Calu3 (cell line): ENCODE results near the gene LYPD8. TPM values are rescaled to one million over a fixed set of nuclear protein-coding genes. Genes with fewer than 3 reads are reported as not detected.

ENCODE experiments used
- BruUV-seq: library from RNA; stranded (reverse); fragments of 400-500 nt; replicated peaks from 2 replicates; lab custom pipeline; 2021; lab: Mats Ljungman, UMichigan
- CTCF ChIA-PET: fragments of 300-600 bp; sonication (Branson Sonifier 250); formaldehyde crosslinking; loops from one replicate; lab custom pipeline; 2022; ENCODE audit warnings: antibody characterized with exemption; lab: Charles Lee
- DNase-seq: peaks from one replicate; pipeline ENCODE4 v3.0.0; 2022
- H3K27ac Mint-ChIP-seq: one replicate; pipeline ENCODE4 v1.8.0; 2022; ENCODE audit warnings: mixed read lengths; ENCODE audit not compliant: unreplicated experiment
- H3K27me3 Mint-ChIP-seq: one replicate; pipeline ENCODE4 v1.8.0; 2022; ENCODE audit warnings: mixed read lengths; ENCODE audit not compliant: unreplicated experiment
- H3K36me3 Mint-ChIP-seq: one replicate; pipeline ENCODE4 v1.8.0; 2022; ENCODE audit warnings: mild to moderate bottlenecking, moderate library complexity, mixed read lengths; ENCODE audit not compliant: insufficient read depth, unreplicated experiment
- H3K4me1 Mint-ChIP-seq: one replicate; pipeline ENCODE4 v1.8.0; 2022; ENCODE audit warnings: mild to moderate bottlenecking, low read depth, mixed read lengths; ENCODE audit not compliant: unreplicated experiment
- H3K4me3 Mint-ChIP-seq: one replicate; pipeline ENCODE4 v1.8.0; 2022; ENCODE audit warnings: mild to moderate bottlenecking, low read depth, moderate library complexity, mixed read lengths; ENCODE audit not compliant: unreplicated experiment
- H3K9me3 Mint-ChIP-seq: one replicate; pipeline ENCODE4 v1.8.0; 2022; ENCODE audit warnings: low read depth, mixed read lengths; ENCODE audit not compliant: unreplicated experiment
- intact Hi-C: fragments of 100-400 bp; cut with micrococcal nuclease; formaldehyde crosslinking; loops from one replicate; pipeline ENCODE4 v1.10.0; 2022; ENCODE audit not compliant: unreplicated experiment
- total RNA-seq: library from RNA; stranded (reverse); gene quantifications from 2 replicates; pipeline ENCODE4 v1.2.3, GENCODE V29; 2022
- TF ChIP-seq, protein P1 (sequence below): fragments of 200-600 bp; IDR thresholded peaks from one replicate; pipeline ENCODE4 v1.8.0; 2022; ENCODE audit warnings: antibody characterized with exemption; ENCODE audit not compliant: unreplicated experiment

Gene LYPD8
- total RNA-seq, 1 experiment from 2014 or later, result not detected

DNA sequence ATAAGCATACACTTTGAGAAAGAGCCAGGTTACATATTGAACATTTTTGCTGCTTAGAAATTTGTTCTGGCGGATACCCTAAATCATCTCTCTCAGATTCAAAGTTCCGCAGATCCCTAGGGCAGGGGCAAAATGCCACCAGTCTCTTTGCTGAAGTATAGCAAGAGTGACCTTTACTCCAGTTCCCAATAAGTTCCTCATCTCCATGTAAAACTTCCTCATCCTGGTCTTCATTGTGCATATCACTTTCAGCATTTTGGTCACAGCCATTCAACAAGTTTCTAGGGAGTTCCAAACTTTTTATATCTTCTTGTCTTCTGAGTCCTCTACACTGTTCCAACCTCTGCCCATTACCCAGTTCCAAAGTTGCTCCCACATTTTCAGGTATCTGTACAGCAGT, 23.3 kb upstream of the LYPD8 start:
- no peak overlapping the region for H3K27ac Mint-ChIP-seq
- intact Hi-C loops, result no loop called here
- H3K4me3 Mint-ChIP-seq, result no peak overlapping the region
- no peaks in the 10 kb centered on the region for H3K4me1 Mint-ChIP-seq
- H3K27me3 Mint-ChIP-seq, result no peaks in the 10 kb centered on the region
- H3K36me3 Mint-ChIP-seq, result no peaks in the 10 kb centered on the region
- no TSS peak for BruUV-seq
- DNase-seq, result no peak
- TF ChIP-seq, protein P1, sequence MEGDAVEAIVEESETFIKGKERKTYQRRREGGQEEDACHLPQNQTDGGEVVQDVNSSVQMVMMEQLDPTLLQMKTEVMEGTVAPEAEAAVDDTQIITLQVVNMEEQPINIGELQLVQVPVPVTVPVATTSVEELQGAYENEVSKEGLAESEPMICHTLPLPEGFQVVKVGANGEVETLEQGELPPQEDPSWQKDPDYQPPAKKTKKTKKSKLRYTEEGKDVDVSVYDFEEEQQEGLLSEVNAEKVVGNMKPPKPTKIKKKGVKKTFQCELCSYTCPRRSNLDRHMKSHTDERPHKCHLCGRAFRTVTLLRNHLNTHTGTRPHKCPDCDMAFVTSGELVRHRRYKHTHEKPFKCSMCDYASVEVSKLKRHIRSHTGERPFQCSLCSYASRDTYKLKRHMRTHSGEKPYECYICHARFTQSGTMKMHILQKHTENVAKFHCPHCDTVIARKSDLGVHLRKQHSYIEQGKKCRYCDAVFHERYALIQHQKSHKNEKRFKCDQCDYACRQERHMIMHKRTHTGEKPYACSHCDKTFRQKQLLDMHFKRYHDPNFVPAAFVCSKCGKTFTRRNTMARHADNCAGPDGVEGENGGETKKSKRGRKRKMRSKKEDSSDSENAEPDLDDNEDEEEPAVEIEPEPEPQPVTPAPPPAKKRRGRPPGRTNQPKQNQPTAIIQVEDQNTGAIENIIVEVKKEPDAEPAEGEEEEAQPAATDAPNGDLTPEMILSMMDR, result no peak
- CTCF ChIA-PET, result no interaction called here
- H3K9me3 Mint-ChIP-seq, result peaks cover 27% of the 10 kb centered on the region

DNA sequence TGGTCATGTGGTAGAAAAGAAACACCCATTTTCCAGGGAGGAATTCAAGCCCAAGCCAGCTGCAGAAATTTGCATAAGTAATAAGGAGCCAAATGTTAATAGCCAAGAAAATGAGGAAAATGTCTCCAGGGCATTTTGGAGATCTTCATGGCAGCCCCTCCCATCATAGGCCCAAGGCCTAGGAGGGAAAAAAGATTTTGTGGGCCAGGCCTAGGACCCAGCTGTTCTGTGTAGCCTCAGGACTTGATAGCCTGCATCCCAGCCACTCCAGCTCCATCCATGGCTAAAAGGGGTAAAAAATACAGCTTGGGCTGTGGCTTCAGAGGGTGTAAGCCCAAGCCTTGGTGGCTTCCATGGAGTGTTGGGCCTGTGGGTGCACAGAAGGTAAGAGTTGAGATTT, 21.4 kb upstream of the LYPD8 start:
- TF ChIP-seq, protein P1, result no peak
- H3K9me3 Mint-ChIP-seq, result peaks cover 25% of the 10 kb centered on the region
- intact Hi-C loops, result no loop called here
- H3K27me3 Mint-ChIP-seq, result no peaks in the 10 kb centered on the region
- no peaks in the 10 kb centered on the region for H3K36me3 Mint-ChIP-seq
- BruUV-seq, result no TSS peak
- CTCF ChIA-PET, result no interaction called here
- no peaks in the 10 kb centered on the region for H3K4me1 Mint-ChIP-seq
- no peak for DNase-seq
- H3K4me3 Mint-ChIP-seq, result no peak overlapping the region
- H3K27ac Mint-ChIP-seq, result no peak overlapping the region

DNA sequence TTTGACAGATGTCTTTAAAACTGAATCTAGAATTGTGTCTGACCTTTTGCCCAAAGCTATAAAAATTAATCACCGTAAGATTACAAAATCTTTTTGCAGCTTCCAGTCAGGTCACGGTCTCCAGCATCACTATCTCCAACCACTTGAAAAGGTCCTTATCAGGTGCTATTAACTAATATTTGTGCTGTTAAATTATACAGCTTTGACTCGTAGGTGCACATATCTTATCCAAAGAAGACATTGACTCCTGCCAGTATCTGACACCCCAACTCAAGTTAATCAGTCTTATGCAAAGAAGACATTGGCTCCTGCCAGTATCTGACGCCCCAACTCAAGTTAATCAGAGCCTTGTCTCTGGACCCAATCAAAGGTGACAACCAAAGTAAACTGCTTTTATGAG, 19.9 kb upstream of the LYPD8 start:
- H3K9me3 Mint-ChIP-seq, result peaks cover 14% of the 10 kb centered on the region
- DNase-seq, result no peak
- TF ChIP-seq, protein P1, result no peak
- intact Hi-C loops, result no loop called here
- no peaks in the 10 kb centered on the region for H3K4me1 Mint-ChIP-seq
- no peaks in the 10 kb centered on the region for H3K27me3 Mint-ChIP-seq
- no peak overlapping the region for H3K4me3 Mint-ChIP-seq
- CTCF ChIA-PET, result no interaction called here
- H3K36me3 Mint-ChIP-seq, result no peaks in the 10 kb centered on the region
- BruUV-seq, result no TSS peak
- no peak overlapping the region for H3K27ac Mint-ChIP-seq

DNA sequence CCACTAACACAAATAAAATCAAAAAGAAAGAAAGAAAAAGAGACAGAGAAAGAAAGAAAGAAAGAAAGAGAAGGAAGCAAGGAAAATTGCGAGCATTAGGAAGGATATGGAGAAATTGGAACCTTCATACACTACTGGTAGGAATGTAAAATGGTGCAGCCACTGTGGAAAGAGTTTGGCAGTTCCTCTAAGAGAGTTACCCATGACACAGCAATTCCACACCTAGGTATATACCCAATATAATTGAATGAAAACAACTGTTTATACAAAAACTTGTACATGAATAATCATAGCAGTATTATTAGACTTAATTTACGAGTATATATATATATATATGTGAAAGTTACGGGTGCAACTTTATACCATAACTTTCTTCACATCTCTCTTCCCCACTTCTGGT, 4.1 kb upstream of the LYPD8 start:
- Mint-ChIP-seq H3K27ac (no peak overlapping the region), H3K9me3 (peaks cover 10% of the 10 kb centered on the region)

More for the DNA sequence above, 4.1 kb upstream of the LYPD8 start:
- H3K4me3 Mint-ChIP-seq, result no peak overlapping the region
- CTCF ChIA-PET, result no interaction called here
- no peaks in the 10 kb centered on the region for H3K36me3 Mint-ChIP-seq
- no TSS peak for BruUV-seq
- intact Hi-C loops, result no loop called here
- H3K4me1 Mint-ChIP-seq, result peaks cover 6% of the 10 kb centered on the region
- TF ChIP-seq, protein P1, result no peak
- H3K27me3 Mint-ChIP-seq, result no peaks in the 10 kb centered on the region
- no peak for DNase-seq
